Measurements from ENCODE around the gene ROR2.

- TF ChIP-seq EZH2 (IDR thresholded peaks at IDR 0.05; ENCODE audit: insufficient read depth, poor library complexity, severe bottlenecking) (no peak), EZH2phosphoT487 (IDR thresholded peaks at IDR 0.05; ENCODE audit: insufficient read depth, low read depth) (no peak)
Observed at GRCh38 chr9:91516081-91516480, 433.9 kb downstream of the ROR2 start.

Data from GM23248 (cell line).